ENCODE data around the gene FBRSL1. TPM values are rescaled to one million over a fixed set of nuclear protein-coding genes. Genes with fewer than 3 reads are reported as not detected.
A peak's percentile ranks its signal among the peaks of the same experiment; 100 is the strongest.

FBRSL1 gene
- total RNA-seq, 1 donor: 3.9 TPM

GRCh38 chr12:132489078-132489601, 811 bp upstream of the FBRSL1 start:
- peak overlapping the region; percentile 60 for H3K4me3 ChIP-seq (ENCODE audit: low read depth, low read length)
- DNase-seq (ENCODE audit: low read depth): peak; percentile 17
- no peak for TF ChIP-seq CTCF (IDR thresholded peaks at IDR 0.05; ENCODE audit: insufficient read depth, low read depth, low read length)

- no peak for TF ChIP-seq CTCF (IDR thresholded peaks at IDR 0.05; ENCODE audit: insufficient read depth, low read depth, low read length)
- peak overlapping the region; percentile 69 for H3K4me3 ChIP-seq (ENCODE audit: low read depth, low read length)
- DNase-seq (ENCODE audit: low read depth): peak; percentile 44
Observed at GRCh38 chr12:132490422-132491137, 629 bp downstream of the FBRSL1 start.

- no peak for DNase-seq (ENCODE audit: low read depth)
- no peak for TF ChIP-seq CTCF (IDR thresholded peaks at IDR 0.05; ENCODE audit: insufficient read depth, low read depth, low read length)
- H3K4me3 ChIP-seq (ENCODE audit: low read depth, low read length): peak overlapping the region; percentile 69
Observed at GRCh38 chr12:132491138-132491663, 1.2 kb downstream of the FBRSL1 start.

GRCh38 chr12:132491761-132492378, 1.9 kb downstream of the FBRSL1 start:
- DNase-seq (ENCODE audit: low read depth): no peak
- H3K4me3 ChIP-seq (ENCODE audit: low read depth, low read length): peak overlapping the region; percentile 69
- no peak for TF ChIP-seq CTCF (IDR thresholded peaks at IDR 0.05; ENCODE audit: insufficient read depth, low read depth, low read length)

- no peak overlapping the region for H3K4me3 ChIP-seq (ENCODE audit: low read depth, low read length)
- TF ChIP-seq CTCF (IDR thresholded peaks at IDR 0.05; ENCODE audit: insufficient read depth, low read depth, low read length): no peak
- DNase-seq (ENCODE audit: low read depth): no peak
Observed at GRCh38 chr12:132492522-132492921, 2.6 kb downstream of the FBRSL1 start.

GRCh38 chr12:132492951-132493350, 3.0 kb downstream of the FBRSL1 start:
- no peak for DNase-seq (ENCODE audit: low read depth)
- no peak for TF ChIP-seq CTCF (IDR thresholded peaks at IDR 0.05; ENCODE audit: insufficient read depth, low read depth, low read length)
- H3K4me3 ChIP-seq (ENCODE audit: low read depth, low read length): no peak overlapping the region

Measured in fibroblast of villous mesenchyme (primary cell).